GM18499 (cell line): Measurements from ENCODE around the gene PROK2.

Experiments
- ATAC-seq: cut with Tn5 transposase; IDR thresholded peaks from one replicate; pipeline ENCODE4 v1.9.1; 2021; ENCODE audit warnings: moderate number of reproducible peaks; ENCODE audit not compliant: insufficient read depth, unreplicated experiment

Gene PROK2

GRCh38 chr3:71787851-71788405, 3.0 kb upstream of the PROK2 start:
- ATAC-seq = no peak

- no peak for ATAC-seq
Measured at GRCh38 chr3:71786551-71786950, 1.6 kb upstream of the PROK2 start.

- no peak for ATAC-seq
Measured at GRCh38 chr3:71786217-71786549, 1.2 kb upstream of the PROK2 start.

GRCh38 chr3:71785532-71786216, 726 bp upstream of the PROK2 start:
- ATAC-seq = no peak

GRCh38 chr3:71784201-71784913, 591 bp downstream of the PROK2 start:
- no peak for ATAC-seq

- ATAC-seq = no peak
Measured at GRCh38 chr3:71783152-71783551, 1.8 kb downstream of the PROK2 start.

GRCh38 chr3:71780430-71780829, 4.5 kb downstream of the PROK2 start:
- ATAC-seq = no peak

GRCh38 chr3:71779674-71780377, 5.1 kb downstream of the PROK2 start:
- no peak for ATAC-seq

GRCh38 chr3:71778353-71778752, 6.6 kb downstream of the PROK2 start:
- ATAC-seq = no peak

- no peak for ATAC-seq
Measured at GRCh38 chr3:71776538-71776937, 8.4 kb downstream of the PROK2 start.

GRCh38 chr3:71771884-71772283, 13.1 kb downstream of the PROK2 start:
- no peak for ATAC-seq

GRCh38 chr3:71771126-71771525, 13.8 kb downstream of the PROK2 start:
- no peak for ATAC-seq

GRCh38 chr3:71763426-71763825, 21.5 kb downstream of the PROK2 start:
- ATAC-seq = no peak

- ATAC-seq = no peak
Measured at GRCh38 chr3:71760140-71760539, 24.8 kb downstream of the PROK2 start.

GRCh38 chr3:71759401-71759800, 25.5 kb downstream of the PROK2 start:
- ATAC-seq = no peak

GRCh38 chr3:71758091-71758490, 26.9 kb downstream of the PROK2 start:
- no peak for ATAC-seq

GRCh38 chr3:71754610-71755253, 30.2 kb downstream of the PROK2 start:
- no peak for ATAC-seq

GRCh38 chr3:71753701-71754609, 31.0 kb downstream of the PROK2 start, which contains the start of gene GPR27:
TSS of gene GPR27 (plus strand) at chr3:71753855. CDS start at chr3:71754050, 195 bp downstream.
- ATAC-seq = no peak

GRCh38 chr3:71752831-71753700, 31.9 kb downstream of the PROK2 start:
- no peak for ATAC-seq
